Measurements from ENCODE around the gene CKAP2L.

Gene CKAP2L, protein sequence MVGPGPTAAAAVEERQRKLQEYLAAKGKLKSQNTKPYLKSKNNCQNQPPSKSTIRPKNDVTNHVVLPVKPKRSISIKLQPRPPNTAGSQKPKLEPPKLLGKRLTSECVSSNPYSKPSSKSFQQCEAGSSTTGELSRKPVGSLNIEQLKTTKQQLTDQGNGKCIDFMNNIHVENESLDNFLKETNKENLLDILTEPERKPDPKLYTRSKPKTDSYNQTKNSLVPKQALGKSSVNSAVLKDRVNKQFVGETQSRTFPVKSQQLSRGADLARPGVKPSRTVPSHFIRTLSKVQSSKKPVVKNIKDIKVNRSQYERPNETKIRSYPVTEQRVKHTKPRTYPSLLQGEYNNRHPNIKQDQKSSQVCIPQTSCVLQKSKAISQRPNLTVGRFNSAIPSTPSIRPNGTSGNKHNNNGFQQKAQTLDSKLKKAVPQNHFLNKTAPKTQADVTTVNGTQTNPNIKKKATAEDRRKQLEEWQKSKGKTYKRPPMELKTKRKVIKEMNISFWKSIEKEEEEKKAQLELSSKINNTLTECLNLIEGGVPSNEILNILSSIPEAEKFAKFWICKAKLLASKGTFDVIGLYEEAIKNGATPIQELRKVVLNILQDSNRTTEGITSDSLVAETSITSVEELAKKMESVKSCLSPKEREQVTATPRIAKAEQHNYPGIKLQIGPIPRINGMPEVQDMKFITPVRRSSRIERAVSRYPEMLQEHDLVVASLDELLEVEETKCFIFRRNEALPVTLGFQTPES

GRCh38 chr2:112764071-112765044 lies at the start of gene CKAP2L:
Gene CKAP2L (minus strand): TSS chr2:112764609. CDS start chr2:112764598, 11 bp downstream.
- DNase-seq = peak; percentile 95

DNA sequence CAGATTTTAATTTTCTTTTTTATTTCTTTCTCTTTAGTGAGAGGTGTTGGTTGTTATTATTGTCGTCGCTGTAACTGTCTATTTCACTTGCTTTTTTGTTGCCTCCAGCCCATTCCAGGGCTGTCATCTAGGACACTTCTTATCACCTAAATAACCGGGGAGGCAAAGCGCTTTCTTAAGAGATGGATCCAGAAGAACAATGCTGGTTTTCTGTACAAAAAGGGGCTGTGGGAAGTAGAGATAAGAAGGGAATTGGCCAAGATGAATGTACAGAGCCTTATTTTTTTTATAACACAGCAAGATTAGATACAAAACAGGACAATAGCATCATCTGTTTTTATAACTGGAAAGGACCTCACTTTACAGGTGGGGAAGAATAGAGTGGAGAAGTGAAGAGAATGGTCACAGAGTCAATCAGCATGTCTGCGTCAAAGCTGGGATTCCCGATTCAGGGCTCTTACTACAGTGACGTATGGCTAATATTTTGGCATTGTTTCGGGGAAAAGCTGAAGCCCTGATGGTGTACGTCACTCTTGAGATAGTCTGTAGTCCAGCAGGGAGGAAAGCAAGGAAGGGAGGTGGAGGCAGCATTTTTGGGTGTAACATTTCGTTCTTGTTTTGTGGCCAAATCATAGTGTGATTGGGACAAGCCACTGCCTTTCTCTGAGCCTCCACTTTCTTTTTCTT lies 49.0 kb upstream of the CKAP2L start:
- DNase-seq = no peak

DNA sequence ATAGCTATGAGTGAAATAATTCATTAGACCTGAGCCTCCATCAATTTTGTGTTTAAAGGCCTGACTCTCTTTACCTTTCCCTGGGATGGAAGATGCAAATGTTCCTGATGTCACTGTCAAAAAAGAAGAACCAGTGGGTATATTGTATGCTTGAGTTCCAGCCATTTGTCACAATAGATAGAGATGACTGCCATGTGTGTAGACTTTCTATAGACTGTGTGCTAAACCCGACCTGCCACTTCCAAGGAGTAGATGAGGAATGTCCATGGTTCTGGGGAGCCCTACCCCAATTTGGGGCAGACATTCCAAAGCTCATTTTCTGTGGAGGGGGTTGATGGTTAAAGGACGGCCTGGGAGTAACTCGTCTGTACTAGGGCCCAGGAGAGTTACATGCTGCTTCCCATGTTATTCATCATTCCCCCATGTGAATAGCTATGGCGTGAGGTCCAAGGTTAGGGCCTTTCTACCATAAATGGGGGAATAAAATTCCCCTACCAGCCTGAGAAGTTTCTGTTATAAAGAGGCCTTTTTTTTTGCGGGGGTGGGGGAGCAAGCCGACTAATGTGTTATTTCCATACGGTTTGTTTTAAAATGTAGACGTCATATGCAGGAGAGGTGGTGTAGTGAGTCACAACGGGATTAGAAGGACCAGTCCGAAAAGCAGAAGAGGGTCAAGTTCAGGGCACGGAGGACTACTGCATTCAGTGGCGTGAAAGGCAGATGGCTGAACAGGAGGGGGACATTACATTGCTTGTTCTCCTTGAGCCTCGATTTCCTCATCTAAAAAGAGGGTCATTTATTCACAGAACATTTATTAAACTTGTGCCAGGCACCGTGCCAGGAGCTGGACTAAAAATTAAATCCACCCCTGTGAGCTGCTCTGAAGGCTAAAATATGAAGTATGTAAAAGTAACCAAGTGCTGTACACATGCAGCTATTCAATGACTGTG lies 48.2 kb upstream of the CKAP2L start:
- DNase-seq = no peak

DNA sequence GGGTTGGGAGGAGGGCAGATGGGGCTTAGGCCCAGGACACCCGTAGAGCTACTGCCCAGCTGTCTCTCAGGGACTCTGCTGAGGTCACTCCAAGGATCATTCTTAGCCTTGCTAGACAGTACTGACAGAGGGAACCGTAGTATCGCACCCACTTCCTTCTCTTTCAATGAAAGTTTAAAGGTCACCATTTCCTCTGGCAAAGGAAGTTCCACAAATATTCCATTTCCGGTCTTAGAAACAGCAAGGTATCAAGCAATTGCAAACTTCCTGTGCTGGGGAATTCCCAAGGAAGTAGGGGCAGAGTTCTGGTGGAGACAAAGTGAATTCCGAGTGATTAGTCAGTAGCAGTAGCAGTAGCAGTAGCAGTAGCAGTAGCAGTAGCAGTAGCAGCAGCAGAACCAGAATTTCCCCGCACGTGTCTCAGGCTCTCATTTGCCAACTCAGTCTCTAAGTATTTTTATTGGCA lies 47.5 kb upstream of the CKAP2L start:
- peak; percentile 36 for DNase-seq

DNA sequence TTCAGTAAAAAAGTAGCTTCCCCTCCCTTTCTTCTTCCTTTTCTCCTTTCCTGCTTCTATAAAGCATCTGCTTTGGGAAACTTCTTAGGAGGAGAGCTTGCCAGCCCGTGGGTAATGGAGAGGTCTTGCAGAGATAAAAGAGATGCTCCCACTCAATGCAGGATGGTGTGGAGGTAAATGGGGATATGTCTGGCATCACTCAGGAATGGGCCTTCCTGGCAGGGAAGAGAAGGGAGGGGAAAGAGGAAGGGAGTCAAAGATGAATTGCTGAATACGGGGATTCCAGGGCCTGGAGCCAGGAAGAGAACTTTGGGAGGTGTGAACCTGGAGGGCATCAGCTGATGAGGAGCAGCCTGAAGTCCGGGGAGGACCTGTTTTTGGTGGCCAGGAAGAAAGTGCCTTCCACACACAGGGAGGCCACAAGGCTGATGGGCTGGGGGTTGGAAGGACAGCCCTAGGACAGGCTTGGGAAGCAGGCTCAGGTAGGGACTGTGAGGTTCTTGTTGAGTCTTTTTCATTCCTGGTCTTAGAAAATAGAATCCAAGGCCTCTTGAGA lies 46.9 kb upstream of the CKAP2L start:
- DNase-seq = no peak

GRCh38 chr2:112809112-112809511 lies 44.7 kb upstream of the CKAP2L start:
- DNase-seq = no peak

- no peak for DNase-seq
Measured at GRCh38 chr2:112807233-112807807, 42.9 kb upstream of the CKAP2L start.

DNA sequence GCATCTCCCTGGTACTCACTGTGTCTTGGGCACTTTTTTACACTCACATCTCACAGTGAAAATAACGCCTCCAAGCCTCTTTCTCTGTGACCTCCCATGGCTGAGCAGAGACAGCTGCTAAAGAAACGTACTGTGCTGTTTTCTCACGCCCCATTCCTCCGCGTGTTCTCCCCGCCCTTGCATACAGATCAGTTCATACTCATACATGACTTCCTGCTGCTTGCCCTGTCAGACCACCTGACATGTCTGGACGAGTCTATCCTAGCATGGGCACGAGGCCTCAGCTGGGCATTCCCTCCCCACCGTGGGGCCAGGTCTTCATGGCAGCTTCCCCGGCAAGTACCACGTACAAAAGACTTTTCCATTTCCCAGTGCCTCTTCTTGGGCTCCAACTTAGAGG lies 41.1 kb upstream of the CKAP2L start:
- DNase-seq = no peak

GRCh38 chr2:112803691-112804521 lies 39.5 kb upstream of the CKAP2L start:
- DNase-seq = no peak

DNA sequence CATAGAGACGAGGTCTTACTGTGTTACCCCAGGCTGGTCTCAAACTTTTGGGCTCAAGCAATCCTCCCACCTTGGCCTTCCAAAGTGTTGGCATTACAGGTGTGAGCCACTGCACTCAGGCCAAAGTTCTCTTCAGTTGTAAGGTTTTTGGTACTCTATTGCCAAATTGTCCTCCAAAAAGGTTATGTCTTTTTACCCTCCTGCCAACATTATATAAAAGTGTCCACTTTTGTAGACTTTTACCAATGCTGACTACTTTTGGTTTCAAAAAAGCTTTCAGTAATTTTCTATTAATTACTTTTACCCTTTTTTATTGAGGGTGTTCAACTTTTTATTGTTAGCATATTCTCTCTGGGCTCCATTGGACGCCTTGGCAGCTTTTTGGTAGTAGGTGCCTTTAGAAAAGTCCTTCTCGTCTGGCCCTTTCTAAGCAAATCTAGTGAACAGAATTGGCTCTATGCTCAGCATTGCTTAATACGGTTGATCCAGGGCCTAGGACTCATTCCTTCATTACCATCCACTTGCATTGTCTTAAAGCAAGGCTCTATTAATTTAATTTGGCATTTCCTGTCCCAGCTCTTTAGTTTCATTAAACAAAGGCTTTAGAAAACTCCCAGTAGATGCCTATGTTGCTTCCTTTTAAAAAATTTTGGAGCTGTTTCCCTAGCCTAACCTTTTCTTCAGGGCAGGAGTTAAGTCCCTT lies 36.6 kb upstream of the CKAP2L start:
- DNase-seq = no peak

DNA sequence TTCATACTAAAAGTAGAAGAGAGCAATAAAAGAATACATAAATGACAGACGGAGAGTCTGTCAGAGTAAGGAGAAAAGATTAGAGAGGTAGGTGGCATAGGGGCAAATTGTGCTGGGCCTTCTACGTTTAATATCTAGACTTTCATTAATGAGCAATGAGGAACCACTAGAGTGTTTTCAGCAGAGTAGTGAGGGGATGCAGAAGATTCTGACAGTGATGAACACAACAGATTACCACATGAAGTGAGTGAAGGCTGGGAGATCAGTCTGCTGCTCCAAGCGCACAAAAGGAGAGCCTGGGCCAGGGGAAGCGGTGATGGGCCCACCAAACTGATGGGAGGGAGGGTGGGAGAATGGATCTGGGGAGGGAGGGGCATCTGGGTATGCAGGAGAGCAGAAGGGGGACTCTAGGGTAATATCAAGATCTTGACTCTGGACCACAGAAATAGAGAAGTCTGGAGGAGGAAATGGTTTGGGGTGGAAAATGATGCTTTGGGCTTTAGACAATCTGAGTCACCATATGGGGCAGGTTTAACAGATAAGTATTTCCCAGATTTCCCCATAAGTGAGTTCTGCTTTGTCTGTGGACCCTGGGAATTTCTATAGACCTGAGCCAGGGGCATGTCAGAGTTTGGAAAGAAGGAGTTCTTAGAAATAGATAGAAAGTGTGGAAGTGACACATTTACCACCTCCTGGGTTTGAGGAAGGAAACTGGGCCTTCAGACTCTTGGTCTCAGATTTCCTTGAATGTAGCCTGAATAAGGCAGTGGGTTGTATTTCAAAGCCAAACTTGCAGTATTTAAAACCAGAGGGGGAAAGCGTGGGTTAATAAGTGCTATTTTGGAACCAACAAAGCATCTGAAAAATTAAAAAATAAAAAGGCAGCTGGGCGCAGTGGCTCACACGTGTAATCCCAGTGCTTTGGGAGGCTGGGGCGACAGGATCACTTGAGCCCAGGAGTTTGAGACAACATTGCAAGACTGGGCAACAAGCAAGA lies 34.9 kb upstream of the CKAP2L start:
- no peak for DNase-seq

- no peak for DNase-seq
Measured at GRCh38 chr2:112796486-112796885, 32.1 kb upstream of the CKAP2L start.

DNA sequence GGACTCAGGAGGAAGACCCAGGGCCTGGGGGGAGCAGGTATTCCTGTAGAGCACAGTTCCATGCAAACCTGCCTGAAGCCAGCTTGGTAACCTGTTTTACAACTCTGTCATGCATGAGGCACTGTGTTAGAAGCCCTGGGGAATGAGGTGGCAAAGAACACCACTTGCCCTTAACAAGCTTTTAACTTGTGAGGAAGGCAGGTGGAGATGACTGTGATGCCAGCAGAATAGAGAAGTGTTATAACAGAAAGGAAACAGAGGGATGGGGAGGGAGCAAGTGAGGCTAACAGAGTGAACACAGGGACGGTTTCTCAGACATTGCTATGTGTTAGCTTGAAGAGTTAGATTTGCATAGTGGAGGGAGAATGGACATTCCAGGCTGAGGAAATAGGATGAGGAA lies 31.4 kb upstream of the CKAP2L start:
- DNase-seq = no peak

DNA sequence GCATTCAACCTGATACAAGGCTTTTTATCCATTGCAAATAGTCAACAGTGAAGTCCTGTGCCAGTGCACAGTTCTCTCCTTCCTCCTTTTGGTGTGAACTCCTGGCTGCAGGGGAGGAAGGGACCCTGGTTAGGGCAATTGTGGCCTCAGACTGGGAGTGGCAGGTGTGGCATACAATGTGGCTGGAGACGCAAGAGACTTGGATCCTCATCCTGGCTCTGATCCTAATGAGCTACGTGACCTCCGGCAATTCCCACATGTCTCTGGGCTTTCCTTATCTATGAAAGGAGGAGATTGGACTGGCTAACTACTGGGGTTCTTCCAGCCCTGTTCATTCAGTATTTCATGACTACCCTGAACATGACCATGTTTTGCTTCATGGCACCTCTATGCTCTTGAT lies 30.4 kb upstream of the CKAP2L start:
- no peak for DNase-seq

DNA sequence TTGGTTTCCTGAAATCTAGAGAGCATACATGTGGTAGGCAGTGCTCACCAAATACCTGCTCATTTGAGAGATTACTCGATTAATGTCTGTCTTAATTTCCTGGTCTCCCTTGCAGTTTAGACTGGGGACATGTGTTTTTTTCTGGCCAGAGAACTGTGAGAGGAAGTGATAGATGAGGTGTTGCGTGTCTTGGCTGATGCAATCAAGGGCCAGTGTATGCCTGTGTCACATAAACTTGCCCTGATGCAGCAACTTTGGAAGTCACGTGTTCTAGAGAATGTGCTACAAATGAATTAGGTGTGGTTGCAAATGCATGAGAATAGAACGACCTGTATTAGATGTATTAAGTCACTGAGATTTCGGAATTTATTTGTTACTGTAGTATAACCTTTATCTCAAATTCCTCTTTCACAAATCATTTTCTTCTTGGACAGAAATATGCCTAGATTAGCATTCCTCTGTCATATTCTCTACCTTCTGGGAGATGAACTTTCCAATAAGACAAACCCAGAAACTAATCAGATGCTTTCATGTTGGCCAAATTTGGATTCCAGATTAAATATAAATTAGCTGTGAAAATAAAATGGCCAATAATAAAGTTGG lies 29.8 kb upstream of the CKAP2L start:
- DNase-seq = peak; percentile 28

- DNase-seq = no peak
Measured at GRCh38 chr2:112793449-112793978, 29.1 kb upstream of the CKAP2L start.

DNA sequence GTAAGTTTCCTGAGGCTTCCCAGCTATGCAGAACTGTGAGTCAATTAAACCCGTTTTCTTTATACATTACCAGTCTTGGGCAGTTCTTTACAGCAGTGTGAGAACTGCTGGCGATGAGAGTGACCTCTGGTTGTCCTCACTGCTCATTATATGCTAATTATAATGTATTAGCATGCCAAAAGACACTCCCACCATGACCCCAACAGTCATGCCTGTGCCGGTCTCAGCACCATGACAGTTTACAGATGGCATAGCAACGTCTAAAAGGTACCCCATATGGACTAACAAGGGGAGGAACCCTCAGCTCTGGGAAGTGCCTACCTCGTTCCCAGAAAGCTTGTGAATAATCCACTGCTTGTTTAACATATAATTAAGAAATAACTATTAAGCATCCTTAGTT lies 28.0 kb upstream of the CKAP2L start:
- DNase-seq = no peak
